Peyer's patch (tissue), 4 donors: Measurements from ENCODE around the gene PRR18. TPM values are rescaled to one million over a fixed set of nuclear protein-coding genes. Genes with fewer than 3 reads are reported as not detected.

Experiments used
- DNase-seq, 3 donors: peaks; one replicate each; pipeline ENCODE4 v3.0.0-alpha.2; 2017 to 2019
- H3K27ac ChIP-seq, 4 donors: fragments of 200-600 bp; sonication (generic); one replicate each; pipeline ENCODE4 v1.5.1; 2016 to 2019
- H3K27me3 ChIP-seq, 2 donors: fragments of 200-600 bp; sonication (generic); one replicate each; pipeline ENCODE4 v1.5.1; 2019
- H3K36me3 ChIP-seq, 3 donors: fragments of 200-600 bp; sonication (generic); one replicate each; pipeline ENCODE4 v1.5.1; 2016 to 2019
- H3K4me1 ChIP-seq, 4 donors: fragments of 200-600 bp; sonication (generic); one replicate each; pipeline ENCODE4 v1.5.1; 2016 to 2019
- H3K4me3 ChIP-seq, 4 donors: fragments of 200-600 bp; sonication (generic); 1 replicate in 3 of 4; 2 replicates in 1 of 4; pipeline ENCODE4 v1.5.1; 2016 to 2019; ENCODE audit warnings: mild to moderate bottlenecking in 1 of 4
- H3K9me3 ChIP-seq, 4 donors: fragments of 200-600 bp; sonication (generic); one replicate each; pipeline ENCODE4 v1.5.1; 2016 to 2019; ENCODE audit warnings: mild to moderate bottlenecking in 1 of 4
- POLR2A ChIP-seq, 2 donors: fragments of 450-650 bp; IDR thresholded peaks; one replicate each; pipeline ENCODE4 v1.5.1; 2017; ENCODE audit warnings: antibody characterized with exemption in 2 of 2, mild to moderate bottlenecking in 2 of 2, moderate library complexity in 2 of 2
- total RNA-seq, 4 donors: library from RNA; depleted of rRNA; stranded (reverse); fragments of >200 nt; gene quantifications; one replicate each; pipeline ENCODE4 v1.1.0, GENCODE V29; 2016
- TF ChIP-seq, protein P1 (sequence below), 6 experiments: fragments of 450-650 bp in 4 of 6; fragments of 200-600 bp in 2 of 6; sonication (generic) in 1 of 6; IDR thresholded peaks; one replicate each; pipeline ENCODE4 v1.5.1; 2017 to 2019; ENCODE audit warnings: antibody characterized with exemption in 6 of 6, mild to moderate bottlenecking in 3 of 6, moderate library complexity in 1 of 6

The PRR18 gene, protein sequence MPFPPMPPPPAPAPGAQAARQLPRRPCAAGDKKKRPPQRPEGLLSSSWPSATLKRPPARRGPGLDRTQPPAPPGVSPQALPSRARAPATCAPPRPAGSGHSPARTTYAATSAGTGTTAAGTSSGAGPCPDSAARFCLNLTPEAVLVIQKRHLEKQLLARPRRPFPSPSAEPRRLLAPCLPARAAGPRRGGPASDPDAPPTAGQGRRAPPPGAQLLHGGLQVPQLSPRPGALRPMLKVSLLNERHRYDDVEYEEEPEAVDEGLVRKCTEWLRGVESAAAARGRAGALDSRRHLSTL
- total RNA-seq = not detected

DNA sequence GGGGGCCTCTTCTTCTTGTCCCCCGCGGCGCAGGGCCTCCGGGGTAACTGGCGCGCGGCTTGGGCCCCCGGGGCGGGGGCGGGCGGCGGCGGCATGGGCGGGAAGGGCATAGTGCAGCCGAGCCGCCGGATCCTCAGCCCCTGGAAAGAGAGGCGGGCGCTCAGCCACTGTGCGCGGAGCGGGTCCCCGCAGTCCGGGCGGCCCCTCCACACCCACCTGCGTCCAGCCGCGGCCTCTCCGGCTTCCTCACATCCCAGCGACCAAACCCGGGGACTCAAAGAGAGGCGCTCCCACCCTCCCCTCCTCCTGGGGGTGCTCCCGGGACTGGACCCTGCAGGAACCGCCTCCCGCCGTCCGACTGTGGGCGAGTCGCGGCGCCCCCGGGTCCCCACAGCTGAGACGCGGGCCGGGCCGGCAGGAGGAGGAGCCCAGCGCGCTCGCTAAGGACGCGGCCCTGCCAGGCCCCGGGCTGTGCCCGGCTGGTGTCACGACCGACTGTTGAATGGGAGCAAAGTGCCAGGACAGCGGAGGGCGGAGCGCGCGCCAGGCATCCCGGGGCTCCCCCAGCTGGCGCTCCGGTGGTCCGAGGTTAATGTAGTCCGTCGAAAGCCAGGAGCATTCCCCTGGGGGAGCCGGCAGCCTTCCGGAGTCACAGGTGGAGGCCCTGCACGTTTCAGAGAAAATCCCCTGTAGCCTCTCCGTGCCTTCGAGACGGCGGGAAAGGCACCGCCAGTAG lies at the start of gene PRR18:
PRR18 (minus strand) TSS at position 360 of the 736 bp plus-strand sequence; CDS start at position 110, 250 bp downstream.
- DNase-seq = no peak
- H3K27me3 ChIP-seq = peaks cover 4 to 22% of the 10 kb centered on the region in 2 donors
- TF ChIP-seq, protein P1, sequence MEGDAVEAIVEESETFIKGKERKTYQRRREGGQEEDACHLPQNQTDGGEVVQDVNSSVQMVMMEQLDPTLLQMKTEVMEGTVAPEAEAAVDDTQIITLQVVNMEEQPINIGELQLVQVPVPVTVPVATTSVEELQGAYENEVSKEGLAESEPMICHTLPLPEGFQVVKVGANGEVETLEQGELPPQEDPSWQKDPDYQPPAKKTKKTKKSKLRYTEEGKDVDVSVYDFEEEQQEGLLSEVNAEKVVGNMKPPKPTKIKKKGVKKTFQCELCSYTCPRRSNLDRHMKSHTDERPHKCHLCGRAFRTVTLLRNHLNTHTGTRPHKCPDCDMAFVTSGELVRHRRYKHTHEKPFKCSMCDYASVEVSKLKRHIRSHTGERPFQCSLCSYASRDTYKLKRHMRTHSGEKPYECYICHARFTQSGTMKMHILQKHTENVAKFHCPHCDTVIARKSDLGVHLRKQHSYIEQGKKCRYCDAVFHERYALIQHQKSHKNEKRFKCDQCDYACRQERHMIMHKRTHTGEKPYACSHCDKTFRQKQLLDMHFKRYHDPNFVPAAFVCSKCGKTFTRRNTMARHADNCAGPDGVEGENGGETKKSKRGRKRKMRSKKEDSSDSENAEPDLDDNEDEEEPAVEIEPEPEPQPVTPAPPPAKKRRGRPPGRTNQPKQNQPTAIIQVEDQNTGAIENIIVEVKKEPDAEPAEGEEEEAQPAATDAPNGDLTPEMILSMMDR (IDR thresholded peaks at IDR 0.05) = no peak
- no peak for TF ChIP-seq POLR2A (IDR thresholded peaks at IDR 0.05)
- no peaks in the 10 kb centered on the region for H3K36me3 ChIP-seq
- peak within 1 kb of the TSS; percentile 15 to 53 (median 51) for H3K4me3 ChIP-seq
- peaks cover 0 to 21% (median 13%) of the 10 kb centered on the region in 4 donors for H3K4me1 ChIP-seq
- H3K9me3 ChIP-seq = no peaks in the 10 kb centered on the region
- H3K27ac ChIP-seq = no peak within 1 kb of the TSS

DNA sequence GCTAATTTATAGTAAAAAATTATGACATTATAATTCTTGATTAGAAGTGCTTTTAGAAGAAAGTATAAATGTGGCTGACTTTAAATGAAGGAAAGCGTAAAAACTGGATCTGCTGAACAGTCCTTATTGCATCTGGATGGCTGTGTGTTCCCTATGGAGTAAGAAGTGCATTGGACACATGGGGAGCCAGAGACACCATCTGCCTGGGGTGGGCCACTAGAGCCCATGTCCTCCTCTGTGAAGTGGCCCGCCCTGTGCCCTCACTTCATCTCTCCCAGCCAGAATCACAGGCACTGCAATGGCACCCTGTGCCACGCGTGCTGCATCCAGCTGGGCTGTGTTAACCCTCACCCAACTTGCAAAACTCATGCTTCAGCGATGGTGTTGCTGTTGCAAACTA lies 47.4 kb upstream of the PRR18 start:
- H3K9me3 ChIP-seq = no peaks in the 10 kb centered on the region
- TF ChIP-seq, protein P1 (IDR thresholded peaks at IDR 0.05) = no peak
- TF ChIP-seq POLR2A (IDR thresholded peaks at IDR 0.05) = no peak
- no peaks in the 10 kb centered on the region for H3K4me1 ChIP-seq
- DNase-seq = no peak
- no peaks in the 10 kb centered on the region for H3K27me3 ChIP-seq
- no peak overlapping the region for H3K27ac ChIP-seq
- H3K36me3 ChIP-seq = no peaks in the 10 kb centered on the region
- no peak overlapping the region for H3K4me3 ChIP-seq

DNA sequence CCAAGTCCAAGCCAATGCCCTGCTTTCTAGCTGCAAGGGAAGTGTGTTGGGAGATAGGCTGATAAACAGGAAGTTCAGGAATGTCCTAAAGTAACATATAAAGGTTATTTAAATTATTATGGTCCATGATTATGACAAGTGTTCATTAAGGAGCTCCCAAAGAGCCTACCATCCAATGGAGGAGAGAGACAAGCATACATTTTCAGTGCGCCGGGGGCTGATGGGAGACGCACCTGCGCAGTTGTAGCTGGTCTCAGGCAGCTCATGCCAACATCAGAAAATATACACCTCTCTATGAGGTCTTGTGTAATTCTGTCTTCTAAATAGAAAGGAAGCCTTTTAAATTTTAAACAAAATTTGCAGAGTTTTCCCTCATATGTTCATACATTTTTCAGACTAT lies 46.8 kb upstream of the PRR18 start:
- no peaks in the 10 kb centered on the region for H3K36me3 ChIP-seq
- no peak for DNase-seq
- H3K27ac ChIP-seq = no peak overlapping the region
- no peaks in the 10 kb centered on the region for H3K4me1 ChIP-seq
- no peak overlapping the region for H3K4me3 ChIP-seq
- no peaks in the 10 kb centered on the region for H3K27me3 ChIP-seq
- H3K9me3 ChIP-seq = no peaks in the 10 kb centered on the region
- TF ChIP-seq, protein P1 (IDR thresholded peaks at IDR 0.05) = no peak
- TF ChIP-seq POLR2A (IDR thresholded peaks at IDR 0.05) = no peak

DNA sequence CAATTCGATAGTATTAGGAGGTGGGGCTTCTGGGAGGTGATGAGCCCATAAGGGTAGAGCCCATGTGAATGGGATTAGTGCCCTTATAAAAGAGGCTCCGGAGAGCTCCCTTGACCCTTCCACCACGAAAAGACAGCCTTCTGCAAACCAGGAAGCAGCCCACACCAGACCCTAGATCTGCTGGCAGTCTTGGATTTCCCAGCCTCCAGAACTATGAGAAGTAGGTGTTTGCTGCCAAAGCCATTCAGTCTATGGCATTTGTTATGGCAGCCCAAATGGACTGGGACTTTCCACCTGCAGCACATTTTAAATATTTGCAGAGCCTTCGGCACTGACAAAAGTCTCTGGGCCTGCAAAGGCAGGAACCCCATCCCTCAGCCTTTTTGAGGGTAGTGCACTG lies 46.0 kb upstream of the PRR18 start:
- Histone ChIP-seq H3K4me3 (no peak overlapping the region), H3K27ac (no peak overlapping the region), H3K9me3 (no peaks in the 10 kb centered on the region), H3K27me3 (no peaks in the 10 kb centered on the region), H3K36me3 (no peaks in the 10 kb centered on the region), H3K4me1 (no peaks in the 10 kb centered on the region)
- no peak for TF ChIP-seq POLR2A (IDR thresholded peaks at IDR 0.05)
- TF ChIP-seq, protein P1 (IDR thresholded peaks at IDR 0.05) = no peak
- no peak for DNase-seq

DNA sequence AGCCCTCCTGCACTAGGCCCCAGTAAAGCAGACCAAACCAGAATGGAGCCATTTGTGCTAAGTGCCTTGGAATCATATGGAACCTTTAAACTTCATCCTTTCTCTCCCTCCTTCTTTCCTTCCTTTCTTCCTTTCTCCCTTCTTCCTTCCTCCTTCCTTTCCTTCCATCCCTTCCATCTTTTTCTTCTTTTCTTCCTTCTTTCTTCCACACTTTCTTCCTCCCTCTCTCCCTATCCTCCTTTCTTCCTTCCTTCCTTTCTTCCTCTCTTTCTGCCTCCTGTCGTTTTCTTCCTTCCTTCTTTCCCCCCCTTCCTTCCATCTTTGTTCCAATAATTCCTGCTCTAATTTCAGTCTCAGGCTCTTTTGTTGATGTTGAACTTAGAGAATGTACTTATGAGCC lies 45.3 kb upstream of the PRR18 start:
- H3K4me3 ChIP-seq = no peak overlapping the region

More for the DNA sequence above, 45.3 kb upstream of the PRR18 start:
- Histone ChIP-seq H3K4me1 (no peaks in the 10 kb centered on the region), H3K27me3 (no peaks in the 10 kb centered on the region), H3K9me3 (no peaks in the 10 kb centered on the region), H3K36me3 (no peaks in the 10 kb centered on the region), H3K27ac (no peak overlapping the region)
- TF ChIP-seq POLR2A (IDR thresholded peaks at IDR 0.05) = no peak
- TF ChIP-seq, protein P1 (IDR thresholded peaks at IDR 0.05) = no peak
- no peak for DNase-seq
